GM23338 (cell line): Measurements from ENCODE around the gene TMEM141. TPM values are rescaled to one million over a fixed set of nuclear protein-coding genes. Genes with fewer than 3 reads are reported as not detected.

Experiments used
- ATAC-seq: fragments of 200-7000 bp; cut with Tn5 transposase; 3 replicates; pipeline ENCODE4 v1.9.1; 2020
- DNase-seq: peaks from one replicate; pipeline ENCODE4 v3.0.0-alpha.2; 2015; ENCODE audit warnings: low spot score
- H2AFZ ChIP-seq: fragments of 200-600 bp; sonication (generic); 2 replicates; pipeline ENCODE4 v1.8.0; 2016; ENCODE audit warnings: antibody characterized with exemption, mild to moderate bottlenecking, moderate library complexity
- H3F3A ChIP-seq: fragments of 200-600 bp; sonication (generic); replicated peaks from 2 replicates; pipeline ENCODE4 v1.8.0; 2017; ENCODE audit warnings: antibody characterized with exemption, mixed run types, low read depth
- H3K27ac ChIP-seq: fragments of 200-600 bp; sonication (generic); 2 replicates; pipeline ENCODE4 v1.6.1; 2016; ENCODE audit warnings: low read depth
- H3K27me3 ChIP-seq: fragments of 200-600 bp; sonication (generic); 2 replicates; pipeline ENCODE4 v1.8.0; 2016; ENCODE audit warnings: mild to moderate bottlenecking, mixed run types, moderate library complexity; ENCODE audit not compliant: insufficient read depth
- H3K36me3 ChIP-seq: fragments of 200-600 bp; sonication (generic); 2 replicates; pipeline ENCODE4 v1.8.0; 2016; ENCODE audit warnings: mild to moderate bottlenecking; ENCODE audit not compliant: insufficient read depth
- H3K4me1 ChIP-seq: fragments of 200-600 bp; sonication (generic); 2 replicates; pipeline ENCODE4 v1.8.0; 2016; ENCODE audit warnings: mild to moderate bottlenecking, moderate library complexity; ENCODE audit not compliant: insufficient read depth
- H3K4me2 ChIP-seq: fragments of 200-600 bp; sonication (generic); 2 replicates; pipeline ENCODE4 v1.7.1; 2017; ENCODE audit warnings: mixed run types
- H3K4me3 ChIP-seq: fragments of 200-600 bp; sonication (generic); 2 replicates; pipeline ENCODE4 v1.6.1; 2016; ENCODE audit warnings: mixed run types
- H3K79me2 ChIP-seq: fragments of 200-600 bp; sonication (generic); replicated peaks from 2 replicates; pipeline ENCODE4 v1.8.0; 2017; ENCODE audit warnings: mild to moderate bottlenecking; ENCODE audit not compliant: insufficient read depth
- H3K9me2 ChIP-seq: fragments of 200-600 bp; sonication (generic); 2 replicates; pipeline ENCODE4 v1.8.0; 2017; ENCODE audit not compliant: insufficient read depth
- H4K20me1 ChIP-seq: fragments of 200-600 bp; sonication (generic); replicated peaks from 2 replicates; pipeline ENCODE4 v1.8.0; 2017; ENCODE audit warnings: mild to moderate bottlenecking; ENCODE audit not compliant: insufficient read depth
- H3K27ac Mint-ChIP-seq: 2 replicates; pipeline ENCODE4 v1.8.0; 2020; ENCODE audit warnings: inconsistent platforms, mild to moderate bottlenecking, moderate library complexity, mixed read lengths
- H3K27me3 Mint-ChIP-seq: 3 replicates; pipeline ENCODE4 v1.8.0; 2022; ENCODE audit warnings: low read depth, mild to moderate bottlenecking, moderate library complexity, mixed read lengths, inconsistent platforms; ENCODE audit not compliant: insufficient read depth, poor library complexity
- H3K36me3 Mint-ChIP-seq: 3 replicates; pipeline ENCODE4 v1.8.0; 2021; ENCODE audit warnings: low read depth, mild to moderate bottlenecking, inconsistent platforms, moderate library complexity, mixed read lengths
- H3K4me1 Mint-ChIP-seq: 3 replicates; pipeline ENCODE4 v1.8.0; 2020; ENCODE audit warnings: mild to moderate bottlenecking, inconsistent platforms, mixed read lengths
- H3K4me3 Mint-ChIP-seq: 3 replicates; pipeline ENCODE4 v1.8.0; 2021; ENCODE audit warnings: moderate library complexity, mild to moderate bottlenecking, inconsistent platforms, mixed read lengths
- H3K9me3 Mint-ChIP-seq: 3 replicates; pipeline ENCODE4 v1.8.0; 2020; ENCODE audit warnings: moderate library complexity, mild to moderate bottlenecking, inconsistent platforms, mixed read lengths
- CREB1 ChIP-seq: fragments of 250-450 bp; sonication (Bioruptor Pico); IDR thresholded peaks from 2 replicates; pipeline ENCODE4 v1.5.0; 2020; ENCODE audit warnings: low read depth, mild to moderate bottlenecking, moderate library complexity
- EZH2 ChIP-seq: fragments of 200-600 bp; sonication (generic); IDR thresholded peaks from one replicate; pipeline ENCODE4 v1.8.0; 2017; ENCODE audit warnings: antibody characterized with exemption, mild to moderate bottlenecking, low read depth; ENCODE audit not compliant: unreplicated experiment
- EZH2phosphoT487 ChIP-seq: fragments of 200-600 bp; sonication (generic); IDR thresholded peaks from one replicate; pipeline ENCODE4 v1.8.1; 2018; ENCODE audit warnings: antibody characterized with exemption; ENCODE audit not compliant: unreplicated experiment
- JUNB ChIP-seq: IDR thresholded peaks from one replicate; pipeline ENCODE4 v1.6.1; 2016; ENCODE audit warnings: antibody characterized with exemption; ENCODE audit not compliant: unreplicated experiment
- NANOG ChIP-seq: IDR thresholded peaks from 2 replicates; pipeline ENCODE4 v1.6.1; 2016; ENCODE audit warnings: antibody characterized with exemption, borderline replicate concordance
- POLR2AphosphoS5 ChIP-seq: IDR thresholded peaks from 2 replicates; pipeline ENCODE4 v1.6.1; 2016; ENCODE audit warnings: antibody characterized with exemption, low read depth
- STAT1 ChIP-seq: IDR thresholded peaks from one replicate; pipeline ENCODE4 v1.6.1; 2016; ENCODE audit warnings: antibody characterized with exemption; ENCODE audit not compliant: unreplicated experiment
- ZNF114 ChIP-seq: fragments of 250-450 bp; sonication (Bioruptor Pico); IDR thresholded peaks from 2 replicates; pipeline ENCODE4 v1.5.0; 2020; ENCODE audit warnings: mild to moderate bottlenecking, moderate library complexity
- ZNF331 ChIP-seq: fragments of 250-450 bp; sonication (Bioruptor Pico); IDR thresholded peaks from 2 replicates; pipeline ENCODE4 v1.5.0; 2020; ENCODE audit warnings: low read depth, mild to moderate bottlenecking, moderate library complexity
- polyA plus RNA-seq: library from polyadenylated mRNA; unstranded; fragments of >200 nt; fragmentation: Nextera tagmentation; extraction: Ambion mirVana; gene quantifications from 2 replicates; pipeline ENCODE4 v1.2.1, GENCODE V29; 2016
- total RNA-seq: library from RNA; depleted of rRNA; stranded (reverse); fragments of >200 nt; shearing (Covaris generic); gene quantifications from 2 replicates; pipeline ENCODE4 v1.2.3, GENCODE V29; 2014
- TF ChIP-seq, protein P1 (sequence below): IDR thresholded peaks from 2 replicates; pipeline ENCODE4 v1.6.1; 2016; ENCODE audit warnings: antibody characterized with exemption
- TF ChIP-seq, protein P2 (sequence below): fragments of 250-450 bp; sonication (Bioruptor Pico); IDR thresholded peaks from 2 replicates; pipeline ENCODE4 v1.5.0; 2020; ENCODE audit warnings: mild to moderate bottlenecking, moderate library complexity
- TF ChIP-seq, protein P3 (sequence below), 2 experiments: fragments of 200-600 bp in 1 of 2; sonication (generic) in 1 of 2; conservative IDR thresholded peaks; 2 replicates each; pipeline versions ENCODE4 v1.5.1 to v1.6.1; 2016 to 2017; ENCODE audit warnings: antibody characterized with exemption in 2 of 2, low read depth in 2 of 2, mild to moderate bottlenecking in 2 of 2, moderate library complexity in 1 of 2
- TF ChIP-seq, protein P4 (sequence below): IDR thresholded peaks from one replicate; pipeline ENCODE4 v1.6.1; 2018; ENCODE audit warnings: antibody characterized with exemption; ENCODE audit not compliant: unreplicated experiment

Gene TMEM141
- total and polyA plus RNA-seq, 2 experiments from 2014 or later = 71.4 to 90.5 TPM

DNA sequence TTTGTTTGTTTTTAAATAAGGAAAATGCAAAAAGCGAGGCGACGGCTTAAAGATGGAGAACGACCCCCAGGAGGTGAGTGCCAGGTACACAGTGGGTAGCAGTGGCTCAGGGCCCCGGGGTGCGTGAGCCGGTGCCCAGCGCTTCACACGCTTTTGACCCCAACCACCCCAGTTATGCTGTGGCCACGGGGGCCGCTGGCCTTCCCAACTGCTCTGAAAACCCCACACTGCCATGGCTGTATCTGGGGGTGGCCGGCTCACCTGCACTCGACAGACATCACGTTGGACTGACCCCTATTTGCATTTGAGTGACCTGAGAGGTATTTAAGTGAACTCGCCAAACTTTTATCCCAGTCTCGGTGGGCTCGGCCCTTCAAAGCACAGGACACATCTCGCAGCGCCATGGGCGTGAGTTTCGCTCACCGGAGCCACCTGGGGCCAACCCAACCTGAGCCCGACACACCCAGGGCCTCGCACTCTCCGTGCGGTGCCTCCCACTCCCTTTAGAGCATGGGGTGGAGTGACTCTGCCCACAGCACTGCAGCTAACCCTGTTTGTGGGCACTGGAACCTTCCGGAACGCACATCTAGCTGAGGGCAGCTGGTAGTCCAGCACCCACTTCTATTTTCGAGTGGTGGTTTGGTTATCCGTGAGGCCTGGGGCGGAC is 37.5 kb downstream of the TMEM141 start:
- no peaks in the 10 kb centered on the region; the same call in none of the 2 replicates for H4K20me1 ChIP-seq
- Mint-ChIP-seq H3K4me3 (no peak overlapping the region), H3K27ac (no peak overlapping the region), H3K27me3 (peaks cover 5% of the 10 kb centered on the region), H3K4me1 (no peaks in the 10 kb centered on the region), H3K36me3 (peaks cover 41% of the 10 kb centered on the region), H3K9me3 (no peaks in the 10 kb centered on the region)
- H3F3A ChIP-seq = peaks cover 5% of the 10 kb centered on the region; the same call in 1 of the 2 replicates
- DNase-seq (no peak), ATAC-seq (no peak)
- H3K36me3 ChIP-seq = no peaks in the 10 kb centered on the region
- no peaks in the 10 kb centered on the region for H3K9me2 ChIP-seq
- no peaks in the 10 kb centered on the region for H3K4me1 ChIP-seq
- H3K4me2 ChIP-seq = no peak overlapping the region
- TF ChIP-seq ZNF114 (CRISPR knock-in tag) = no peak
- TF ChIP-seq ZNF331 (CRISPR knock-in tag) = no peak
- no peak for TF ChIP-seq NANOG
- TF ChIP-seq, protein P1, sequence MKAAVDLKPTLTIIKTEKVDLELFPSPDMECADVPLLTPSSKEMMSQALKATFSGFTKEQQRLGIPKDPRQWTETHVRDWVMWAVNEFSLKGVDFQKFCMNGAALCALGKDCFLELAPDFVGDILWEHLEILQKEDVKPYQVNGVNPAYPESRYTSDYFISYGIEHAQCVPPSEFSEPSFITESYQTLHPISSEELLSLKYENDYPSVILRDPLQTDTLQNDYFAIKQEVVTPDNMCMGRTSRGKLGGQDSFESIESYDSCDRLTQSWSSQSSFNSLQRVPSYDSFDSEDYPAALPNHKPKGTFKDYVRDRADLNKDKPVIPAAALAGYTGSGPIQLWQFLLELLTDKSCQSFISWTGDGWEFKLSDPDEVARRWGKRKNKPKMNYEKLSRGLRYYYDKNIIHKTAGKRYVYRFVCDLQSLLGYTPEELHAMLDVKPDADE = no peak
- TF ChIP-seq, protein P2, sequence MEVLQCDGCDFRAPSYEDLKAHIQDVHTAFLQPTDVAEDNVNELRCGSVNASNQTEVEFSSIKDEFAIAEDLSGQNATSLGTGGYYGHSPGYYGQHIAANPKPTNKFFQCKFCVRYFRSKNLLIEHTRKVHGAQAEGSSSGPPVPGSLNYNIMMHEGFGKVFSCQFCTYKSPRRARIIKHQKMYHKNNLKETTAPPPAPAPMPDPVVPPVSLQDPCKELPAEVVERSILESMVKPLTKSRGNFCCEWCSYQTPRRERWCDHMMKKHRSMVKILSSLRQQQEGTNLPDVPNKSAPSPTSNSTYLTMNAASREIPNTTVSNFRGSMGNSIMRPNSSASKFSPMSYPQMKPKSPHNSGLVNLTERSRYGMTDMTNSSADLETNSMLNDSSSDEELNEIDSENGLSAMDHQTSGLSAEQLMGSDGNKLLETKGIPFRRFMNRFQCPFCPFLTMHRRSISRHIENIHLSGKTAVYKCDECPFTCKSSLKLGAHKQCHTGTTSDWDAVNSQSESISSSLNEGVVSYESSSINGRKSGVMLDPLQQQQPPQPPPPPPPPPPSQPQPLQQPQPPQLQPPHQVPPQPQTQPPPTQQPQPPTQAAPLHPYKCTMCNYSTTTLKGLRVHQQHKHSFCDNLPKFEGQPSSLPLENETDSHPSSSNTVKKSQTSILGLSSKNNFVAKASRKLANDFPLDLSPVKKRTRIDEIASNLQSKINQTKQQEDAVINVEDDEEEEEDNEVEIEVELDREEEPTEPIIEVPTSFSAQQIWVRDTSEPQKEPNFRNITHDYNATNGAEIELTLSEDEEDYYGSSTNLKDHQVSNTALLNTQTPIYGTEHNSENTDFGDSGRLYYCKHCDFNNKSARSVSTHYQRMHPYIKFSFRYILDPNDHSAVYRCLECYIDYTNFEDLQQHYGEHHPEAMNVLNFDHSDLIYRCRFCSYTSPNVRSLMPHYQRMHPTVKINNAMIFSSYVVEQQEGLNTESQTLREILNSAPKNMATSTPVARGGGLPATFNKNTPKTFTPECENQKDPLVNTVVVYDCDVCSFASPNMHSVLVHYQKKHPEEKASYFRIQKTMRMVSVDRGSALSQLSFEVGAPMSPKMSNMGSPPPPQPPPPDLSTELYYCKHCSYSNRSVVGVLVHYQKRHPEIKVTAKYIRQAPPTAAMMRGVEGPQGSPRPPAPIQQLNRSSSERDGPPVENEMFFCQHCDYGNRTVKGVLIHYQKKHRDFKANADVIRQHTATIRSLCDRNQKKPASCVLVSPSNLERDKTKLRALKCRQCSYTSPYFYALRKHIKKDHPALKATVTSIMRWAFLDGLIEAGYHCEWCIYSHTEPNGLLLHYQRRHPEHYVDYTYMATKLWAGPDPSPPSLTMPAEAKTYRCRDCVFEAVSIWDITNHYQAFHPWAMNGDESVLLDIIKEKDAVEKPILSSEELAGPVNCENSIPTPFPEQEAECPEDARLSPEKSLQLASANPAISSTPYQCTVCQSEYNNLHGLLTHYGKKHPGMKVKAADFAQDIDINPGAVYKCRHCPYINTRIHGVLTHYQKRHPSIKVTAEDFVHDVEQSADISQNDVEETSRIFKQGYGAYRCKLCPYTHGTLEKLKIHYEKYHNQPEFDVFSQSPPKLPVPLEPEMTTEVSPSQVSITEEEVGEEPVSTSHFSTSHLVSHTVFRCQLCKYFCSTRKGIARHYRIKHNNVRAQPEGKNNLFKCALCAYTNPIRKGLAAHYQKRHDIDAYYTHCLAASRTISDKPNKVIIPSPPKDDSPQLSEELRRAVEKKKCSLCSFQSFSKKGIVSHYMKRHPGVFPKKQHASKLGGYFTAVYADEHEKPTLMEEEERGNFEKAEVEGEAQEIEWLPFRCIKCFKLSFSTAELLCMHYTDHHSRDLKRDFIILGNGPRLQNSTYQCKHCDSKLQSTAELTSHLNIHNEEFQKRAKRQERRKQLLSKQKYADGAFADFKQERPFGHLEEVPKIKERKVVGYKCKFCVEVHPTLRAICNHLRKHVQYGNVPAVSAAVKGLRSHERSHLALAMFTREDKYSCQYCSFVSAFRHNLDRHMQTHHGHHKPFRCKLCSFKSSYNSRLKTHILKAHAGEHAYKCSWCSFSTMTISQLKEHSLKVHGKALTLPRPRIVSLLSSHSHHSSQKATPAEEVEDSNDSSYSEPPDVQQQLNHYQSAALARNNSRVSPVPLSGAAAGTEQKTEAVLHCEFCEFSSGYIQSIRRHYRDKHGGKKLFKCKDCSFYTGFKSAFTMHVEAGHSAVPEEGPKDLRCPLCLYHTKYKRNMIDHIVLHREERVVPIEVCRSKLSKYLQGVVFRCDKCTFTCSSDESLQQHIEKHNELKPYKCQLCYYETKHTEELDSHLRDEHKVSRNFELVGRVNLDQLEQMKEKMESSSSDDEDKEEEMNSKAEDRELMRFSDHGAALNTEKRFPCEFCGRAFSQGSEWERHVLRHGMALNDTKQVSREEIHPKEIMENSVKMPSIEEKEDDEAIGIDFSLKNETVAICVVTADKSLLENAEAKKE (CRISPR knock-in tag) = no peak
- no peak for TF ChIP-seq STAT1
- TF ChIP-seq, protein P3, sequence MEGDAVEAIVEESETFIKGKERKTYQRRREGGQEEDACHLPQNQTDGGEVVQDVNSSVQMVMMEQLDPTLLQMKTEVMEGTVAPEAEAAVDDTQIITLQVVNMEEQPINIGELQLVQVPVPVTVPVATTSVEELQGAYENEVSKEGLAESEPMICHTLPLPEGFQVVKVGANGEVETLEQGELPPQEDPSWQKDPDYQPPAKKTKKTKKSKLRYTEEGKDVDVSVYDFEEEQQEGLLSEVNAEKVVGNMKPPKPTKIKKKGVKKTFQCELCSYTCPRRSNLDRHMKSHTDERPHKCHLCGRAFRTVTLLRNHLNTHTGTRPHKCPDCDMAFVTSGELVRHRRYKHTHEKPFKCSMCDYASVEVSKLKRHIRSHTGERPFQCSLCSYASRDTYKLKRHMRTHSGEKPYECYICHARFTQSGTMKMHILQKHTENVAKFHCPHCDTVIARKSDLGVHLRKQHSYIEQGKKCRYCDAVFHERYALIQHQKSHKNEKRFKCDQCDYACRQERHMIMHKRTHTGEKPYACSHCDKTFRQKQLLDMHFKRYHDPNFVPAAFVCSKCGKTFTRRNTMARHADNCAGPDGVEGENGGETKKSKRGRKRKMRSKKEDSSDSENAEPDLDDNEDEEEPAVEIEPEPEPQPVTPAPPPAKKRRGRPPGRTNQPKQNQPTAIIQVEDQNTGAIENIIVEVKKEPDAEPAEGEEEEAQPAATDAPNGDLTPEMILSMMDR (conservative IDR thresholded peaks at IDR 0.05; ENCODE audit: low read depth in 2 of 2) = no peak
- TF ChIP-seq EZH2phosphoT487 = no peak
- no peak for TF ChIP-seq CREB1 (CRISPR knock-in tag)
- no peak for TF ChIP-seq JUNB
- TF ChIP-seq POLR2AphosphoS5 = no peak
- TF ChIP-seq, protein P4, sequence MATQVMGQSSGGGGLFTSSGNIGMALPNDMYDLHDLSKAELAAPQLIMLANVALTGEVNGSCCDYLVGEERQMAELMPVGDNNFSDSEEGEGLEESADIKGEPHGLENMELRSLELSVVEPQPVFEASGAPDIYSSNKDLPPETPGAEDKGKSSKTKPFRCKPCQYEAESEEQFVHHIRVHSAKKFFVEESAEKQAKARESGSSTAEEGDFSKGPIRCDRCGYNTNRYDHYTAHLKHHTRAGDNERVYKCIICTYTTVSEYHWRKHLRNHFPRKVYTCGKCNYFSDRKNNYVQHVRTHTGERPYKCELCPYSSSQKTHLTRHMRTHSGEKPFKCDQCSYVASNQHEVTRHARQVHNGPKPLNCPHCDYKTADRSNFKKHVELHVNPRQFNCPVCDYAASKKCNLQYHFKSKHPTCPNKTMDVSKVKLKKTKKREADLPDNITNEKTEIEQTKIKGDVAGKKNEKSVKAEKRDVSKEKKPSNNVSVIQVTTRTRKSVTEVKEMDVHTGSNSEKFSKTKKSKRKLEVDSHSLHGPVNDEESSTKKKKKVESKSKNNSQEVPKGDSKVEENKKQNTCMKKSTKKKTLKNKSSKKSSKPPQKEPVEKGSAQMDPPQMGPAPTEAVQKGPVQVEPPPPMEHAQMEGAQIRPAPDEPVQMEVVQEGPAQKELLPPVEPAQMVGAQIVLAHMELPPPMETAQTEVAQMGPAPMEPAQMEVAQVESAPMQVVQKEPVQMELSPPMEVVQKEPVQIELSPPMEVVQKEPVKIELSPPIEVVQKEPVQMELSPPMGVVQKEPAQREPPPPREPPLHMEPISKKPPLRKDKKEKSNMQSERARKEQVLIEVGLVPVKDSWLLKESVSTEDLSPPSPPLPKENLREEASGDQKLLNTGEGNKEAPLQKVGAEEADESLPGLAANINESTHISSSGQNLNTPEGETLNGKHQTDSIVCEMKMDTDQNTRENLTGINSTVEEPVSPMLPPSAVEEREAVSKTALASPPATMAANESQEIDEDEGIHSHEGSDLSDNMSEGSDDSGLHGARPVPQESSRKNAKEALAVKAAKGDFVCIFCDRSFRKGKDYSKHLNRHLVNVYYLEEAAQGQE = no peak
- no peak for TF ChIP-seq EZH2
- H3K79me2 ChIP-seq = no peaks in the 10 kb centered on the region
- H3K4me3 ChIP-seq = no peak overlapping the region
- no peaks in the 10 kb centered on the region for H3K27me3 ChIP-seq
- no peak overlapping the region for H2AFZ ChIP-seq
- no peak overlapping the region for H3K27ac ChIP-seq
